ENCODE measurements around the gene VSIG2. TPM values are rescaled to one million over a fixed set of nuclear protein-coding genes. Genes with fewer than 3 reads are reported as not detected.

The VSIG2 gene
- total RNA-seq, 4 donors from 2014 or later = not detected

GRCh38 chr11:124716591-124716990, 35.5 kb downstream of the VSIG2 start:
- TF ChIP-seq CTCF (IDR thresholded peaks at IDR 0.05; ENCODE audit: low read depth) = no peak

GRCh38 chr11:124712392-124712791, 39.7 kb downstream of the VSIG2 start:
- TF ChIP-seq CTCF (IDR thresholded peaks at IDR 0.05; ENCODE audit: low read depth) = no peak

GRCh38 chr11:124707829-124708228, 44.2 kb downstream of the VSIG2 start:
- TF ChIP-seq CTCF (IDR thresholded peaks at IDR 0.05; ENCODE audit: low read depth) = no peak

GRCh38 chr11:124700028-124700427, 52.0 kb downstream of the VSIG2 start:
- no peak for TF ChIP-seq CTCF (IDR thresholded peaks at IDR 0.05; ENCODE audit: low read depth)

GRCh38 chr11:124699547-124699946, 52.5 kb downstream of the VSIG2 start:
- no peak for TF ChIP-seq CTCF (IDR thresholded peaks at IDR 0.05; ENCODE audit: low read depth)

Other genes with a start within 250 kb of the VSIG2 start
- not detected for gene OR8B12, start 208.6 kb downstream of the VSIG2 start, total RNA-seq
- not detected for gene OR8A1, start 182.3 kb downstream of the VSIG2 start, total RNA-seq
- gene PANX3, start 140.8 kb downstream of the VSIG2 start, total RNA-seq = not detected
- gene TBRG1, start 129.4 kb downstream of the VSIG2 start, total RNA-seq = 10 to 100 TPM; 34.5 to 40.5 (median 37.6) TPM
- 10 to 100 TPM in 3 of 4 donors, 1 to 10 TPM in 1; 8.5 to 17.1 (median 12.8) TPM for gene SIAE, start 78.5 kb downstream of the VSIG2 start, total RNA-seq
- 1 to 10 TPM in 3 of 4 donors, under 1 TPM in 1; 0.94 to 5.3 (median 1.5) TPM for gene SPA17, start 78.4 kb downstream of the VSIG2 start, total RNA-seq
- gene NRGN, start 12.3 kb downstream of the VSIG2 start, total RNA-seq = 1 to 10 TPM in 3 of 4 donors, not detected in 1; 1.3 to 2.0 (median 2.0) TPM
- gene ESAM, start 10.0 kb upstream of the VSIG2 start, total RNA-seq = 10 to 100 TPM; 15.0 to 82.7 (median 38.6) TPM
- gene MSANTD2, start 48.2 kb upstream of the VSIG2 start, total RNA-seq = 10 to 100 TPM; 11.6 to 23.9 (median 15.0) TPM
- gene ROBO3, start 113.2 kb upstream of the VSIG2 start, total RNA-seq = 10 to 100 TPM; 10.7 to 19.7 (median 16.7) TPM
- gene ROBO4, start 145.6 kb upstream of the VSIG2 start, total RNA-seq = 100 to 1,000 TPM in 1 of 4 donors, 10 to 100 TPM in 3; 17.5 to 152 (median 21.0) TPM
- gene HEPN1, start 167.0 kb upstream of the VSIG2 start, total RNA-seq = not detected
- 10 to 100 TPM in 3 of 4 donors, 1 to 10 TPM in 1; 8.3 to 62.0 (median 13.6) TPM for gene HEPACAM, start 183.8 kb upstream of the VSIG2 start, total RNA-seq
- gene CCDC15, start 201.9 kb upstream of the VSIG2 start, total RNA-seq = 1 to 10 TPM; 1.8 to 3.4 (median 2.6) TPM

Data from subcutaneous adipose tissue (tissue), 4 donors.